AG04449 (cell line): ENCODE measurements around the gene HOXA4.

Experiments used
- CTCF ChIA-PET: fragments of 350-600 bp; formaldehyde crosslinking; extraction: SDS; loops from one replicate; lab custom pipeline; 2021; ENCODE audit warnings: antibody characterized with exemption; lab: Yijun Ruan, JAX
- POLR2A ChIA-PET: fragments of 400-600, 350-600 bp; formaldehyde crosslinking; extraction: SDS; loops from one replicate; lab custom pipeline; 2020; ENCODE audit warnings: antibody characterized with exemption, inconsistent platforms; lab: Yijun Ruan, JAX
- DNase-seq: peaks from one replicate; pipeline ENCODE4 v3.0.0-alpha.2; 2010; ENCODE audit warnings: low read depth, low spot score
- H3K4me3 ChIP-seq: 2 replicates; pipeline ENCODE4 v1.5.1; 2011; ENCODE audit warnings: low read depth, mild to moderate bottlenecking, control low read depth, low read length
- TF ChIP-seq, protein P1 (sequence below): IDR thresholded peaks from one replicate; pipeline ENCODE4 v1.5.1; 2011; ENCODE audit warnings: mild to moderate bottlenecking, moderate library complexity, low read length, control low read depth, inconsistent platforms; ENCODE audit not compliant: insufficient read depth; ENCODE audit errors: missing control alignments

Gene HOXA4

DNA sequence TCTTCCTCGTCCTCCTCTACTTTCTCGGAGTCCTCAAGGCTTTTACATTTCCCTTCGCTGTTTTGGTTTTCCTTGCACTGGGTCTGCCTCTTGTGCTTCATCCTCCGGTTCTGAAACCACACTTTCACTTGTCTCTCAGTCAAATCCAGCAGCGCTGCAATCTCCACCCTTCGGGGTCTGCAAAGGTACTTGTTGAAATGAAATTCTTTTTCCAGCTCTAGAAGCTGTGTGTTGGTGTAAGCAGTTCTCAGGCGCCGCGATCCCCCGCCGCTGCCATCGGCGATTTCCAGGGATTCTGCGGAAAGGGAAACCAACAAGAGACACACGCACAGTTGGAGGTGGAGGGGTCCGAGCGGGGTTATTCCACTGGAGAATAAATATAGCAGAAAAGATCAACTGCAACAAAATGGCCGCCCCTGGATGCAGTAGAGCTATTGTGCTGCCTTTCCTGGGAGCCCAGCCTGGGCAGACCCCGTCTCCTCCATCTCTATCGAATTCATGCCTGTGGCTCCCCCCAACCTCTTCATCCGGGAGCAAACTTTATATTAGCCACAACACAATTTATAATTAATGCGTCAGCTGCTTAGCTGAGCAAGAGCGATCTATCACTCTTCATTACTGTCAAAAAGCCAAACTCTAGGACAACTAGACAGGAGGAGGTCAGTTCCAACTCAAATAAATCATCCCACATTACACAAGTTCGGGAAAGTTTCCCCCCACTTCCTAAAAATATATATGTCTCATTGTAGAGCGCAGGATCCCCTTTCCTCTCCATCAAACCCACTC lies 29.2 kb downstream of the HOXA4 start:
- TF ChIP-seq, protein P1, sequence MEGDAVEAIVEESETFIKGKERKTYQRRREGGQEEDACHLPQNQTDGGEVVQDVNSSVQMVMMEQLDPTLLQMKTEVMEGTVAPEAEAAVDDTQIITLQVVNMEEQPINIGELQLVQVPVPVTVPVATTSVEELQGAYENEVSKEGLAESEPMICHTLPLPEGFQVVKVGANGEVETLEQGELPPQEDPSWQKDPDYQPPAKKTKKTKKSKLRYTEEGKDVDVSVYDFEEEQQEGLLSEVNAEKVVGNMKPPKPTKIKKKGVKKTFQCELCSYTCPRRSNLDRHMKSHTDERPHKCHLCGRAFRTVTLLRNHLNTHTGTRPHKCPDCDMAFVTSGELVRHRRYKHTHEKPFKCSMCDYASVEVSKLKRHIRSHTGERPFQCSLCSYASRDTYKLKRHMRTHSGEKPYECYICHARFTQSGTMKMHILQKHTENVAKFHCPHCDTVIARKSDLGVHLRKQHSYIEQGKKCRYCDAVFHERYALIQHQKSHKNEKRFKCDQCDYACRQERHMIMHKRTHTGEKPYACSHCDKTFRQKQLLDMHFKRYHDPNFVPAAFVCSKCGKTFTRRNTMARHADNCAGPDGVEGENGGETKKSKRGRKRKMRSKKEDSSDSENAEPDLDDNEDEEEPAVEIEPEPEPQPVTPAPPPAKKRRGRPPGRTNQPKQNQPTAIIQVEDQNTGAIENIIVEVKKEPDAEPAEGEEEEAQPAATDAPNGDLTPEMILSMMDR = no peak
- ChIA-PET POLR2A (no interaction called here), CTCF (interaction anchor here (1.7 kb wide), 1 partner anchor 50 kb away, joined by 5 read pairs; no protein-coding TSS in a partner anchor)
- DNase-seq = no peak
- H3K4me3 ChIP-seq = no peak overlapping the region

DNA sequence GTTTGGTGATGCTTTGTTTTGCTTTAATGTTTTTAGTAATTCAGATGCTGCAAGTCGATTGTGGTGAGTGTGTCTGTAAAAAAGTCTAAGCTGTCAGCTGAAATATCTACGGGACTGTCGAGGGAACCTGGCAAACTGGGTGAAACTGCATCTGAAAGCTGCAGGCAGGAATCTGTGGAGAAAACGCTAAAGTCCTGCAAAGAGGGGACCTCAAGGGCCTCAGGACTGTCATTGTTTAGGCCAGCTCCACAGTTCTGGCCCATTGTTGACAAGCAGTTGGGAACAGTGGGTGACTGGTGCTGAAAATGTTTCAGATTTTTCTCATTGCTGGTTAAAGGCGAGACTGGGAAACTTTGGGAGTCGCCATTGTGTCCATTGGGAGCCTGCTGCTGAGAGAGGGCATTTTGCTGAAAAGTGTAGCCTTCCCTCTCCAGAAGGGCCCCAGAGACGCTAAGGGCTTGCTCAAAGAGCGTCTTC lies 29.8 kb downstream of the HOXA4 start:
- ChIA-PET POLR2A (no interaction called here), CTCF (interaction anchor here (1.7 kb wide), 1 partner anchor 50 kb away, joined by 5 read pairs; no protein-coding TSS in a partner anchor)
- TF ChIP-seq, protein P1 = no peak
- H3K4me3 ChIP-seq = no peak overlapping the region
- no peak for DNase-seq

DNA sequence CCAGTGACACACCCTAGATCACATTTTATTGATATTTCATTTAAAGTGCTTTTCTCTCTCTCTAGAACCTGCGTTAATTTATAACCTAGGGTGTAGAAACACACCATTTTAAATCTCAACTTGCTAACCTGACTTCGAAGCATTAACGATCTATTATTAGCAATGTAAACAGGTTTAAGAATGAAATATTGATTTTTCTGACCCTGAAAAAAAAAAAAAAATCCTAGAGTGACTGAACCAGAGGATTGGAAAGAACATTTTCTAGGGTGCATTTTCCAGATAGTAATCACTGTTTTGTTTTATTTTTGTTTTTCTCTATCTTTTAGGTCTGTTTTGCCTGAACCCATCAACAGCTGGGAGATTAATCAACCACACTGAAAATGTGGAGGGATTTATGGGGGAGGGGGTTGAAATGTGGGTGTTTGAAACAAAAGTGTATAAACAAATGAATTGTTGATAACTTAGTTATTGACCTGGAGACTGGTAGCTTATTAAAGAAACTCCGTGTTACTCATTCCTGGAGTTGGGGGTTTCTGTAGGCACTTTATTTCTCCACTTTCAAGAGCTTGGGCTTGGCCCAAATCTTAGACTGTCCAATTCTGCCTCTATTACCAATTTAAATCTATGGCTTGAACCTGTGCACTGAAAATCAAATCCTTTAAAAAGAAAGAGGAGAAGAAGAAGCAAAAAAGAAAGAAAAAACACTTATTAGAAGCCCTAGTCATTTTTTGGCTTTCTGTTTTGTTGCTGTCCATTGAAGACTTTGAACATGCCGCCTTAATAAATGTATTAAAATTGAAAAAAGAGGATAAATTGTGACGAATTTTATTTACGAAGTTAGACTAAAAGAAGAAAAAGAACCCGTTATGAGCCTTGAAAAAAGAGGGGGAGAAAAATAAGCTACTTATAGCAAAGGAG lies 30.8 kb downstream of the HOXA4 start:
- DNase-seq = no peak
- CTCF ChIA-PET = interaction anchor here (1.7 kb wide), 1 partner anchor 51 kb away, joined by 5 read pairs; no protein-coding TSS in a partner anchor
- no peak overlapping the region for H3K4me3 ChIP-seq
- POLR2A ChIA-PET = interaction anchor here (0.7 kb wide), 1 partner anchor 17 kb away, joined by 3 read pairs; no protein-coding TSS in a partner anchor
- TF ChIP-seq, protein P1 = no peak

DNA sequence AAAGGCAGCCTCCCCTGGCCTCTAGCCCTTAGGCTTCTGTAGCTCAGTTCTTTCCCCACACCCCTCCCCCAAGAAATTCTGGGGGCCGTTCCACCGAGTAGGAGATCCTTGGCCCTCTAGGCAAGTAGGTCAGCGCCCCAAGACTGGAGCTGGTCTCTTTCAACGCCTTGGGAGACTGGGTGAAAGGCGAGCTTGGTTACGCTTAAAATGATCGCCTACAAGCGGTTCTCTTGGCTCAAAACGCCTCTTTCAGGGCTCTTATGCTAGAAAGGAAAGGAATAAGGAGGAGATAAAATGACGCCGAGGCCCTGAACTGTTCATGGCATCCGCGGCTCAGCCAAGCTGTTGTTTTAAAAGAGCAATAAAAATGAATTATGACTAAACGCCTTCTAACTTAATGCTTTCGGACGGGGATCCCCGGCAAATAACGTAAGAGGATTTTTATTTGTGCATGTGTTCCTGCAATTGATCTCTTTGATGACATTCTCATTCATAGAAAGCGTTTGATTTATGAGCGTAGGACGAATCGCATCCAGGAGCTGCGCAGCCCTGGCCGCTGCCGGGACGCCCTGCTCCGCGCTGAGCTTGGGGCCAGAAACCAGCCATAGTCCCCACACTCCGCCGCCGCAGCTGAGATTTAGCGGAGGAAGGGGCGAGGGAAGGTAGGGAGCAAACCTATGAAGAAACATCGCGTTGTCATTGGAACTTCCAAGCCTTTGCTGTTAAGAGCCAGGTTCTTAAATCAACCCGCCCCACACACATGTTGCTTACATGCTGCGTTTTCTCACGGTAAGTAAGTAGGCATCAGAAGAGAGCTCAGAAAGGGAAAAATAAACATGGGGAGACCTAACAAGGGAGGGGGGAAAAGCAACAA lies 31.7 kb downstream of the HOXA4 start:
- H3K4me3 ChIP-seq = peak overlapping the region; percentile 48
- ChIA-PET POLR2A (interaction anchor here (0.7 to 0.9 kb wide), 2 partner anchors 18 to 35 kb away, joined by 3 read pairs; no protein-coding TSS in a partner anchor), CTCF (interaction anchor here (0.9 kb wide), 1 partner anchor 33 kb away, joined by 3 read pairs; no protein-coding TSS in a partner anchor)
- DNase-seq = peak; percentile 23
- TF ChIP-seq, protein P1 = no peak

DNA sequence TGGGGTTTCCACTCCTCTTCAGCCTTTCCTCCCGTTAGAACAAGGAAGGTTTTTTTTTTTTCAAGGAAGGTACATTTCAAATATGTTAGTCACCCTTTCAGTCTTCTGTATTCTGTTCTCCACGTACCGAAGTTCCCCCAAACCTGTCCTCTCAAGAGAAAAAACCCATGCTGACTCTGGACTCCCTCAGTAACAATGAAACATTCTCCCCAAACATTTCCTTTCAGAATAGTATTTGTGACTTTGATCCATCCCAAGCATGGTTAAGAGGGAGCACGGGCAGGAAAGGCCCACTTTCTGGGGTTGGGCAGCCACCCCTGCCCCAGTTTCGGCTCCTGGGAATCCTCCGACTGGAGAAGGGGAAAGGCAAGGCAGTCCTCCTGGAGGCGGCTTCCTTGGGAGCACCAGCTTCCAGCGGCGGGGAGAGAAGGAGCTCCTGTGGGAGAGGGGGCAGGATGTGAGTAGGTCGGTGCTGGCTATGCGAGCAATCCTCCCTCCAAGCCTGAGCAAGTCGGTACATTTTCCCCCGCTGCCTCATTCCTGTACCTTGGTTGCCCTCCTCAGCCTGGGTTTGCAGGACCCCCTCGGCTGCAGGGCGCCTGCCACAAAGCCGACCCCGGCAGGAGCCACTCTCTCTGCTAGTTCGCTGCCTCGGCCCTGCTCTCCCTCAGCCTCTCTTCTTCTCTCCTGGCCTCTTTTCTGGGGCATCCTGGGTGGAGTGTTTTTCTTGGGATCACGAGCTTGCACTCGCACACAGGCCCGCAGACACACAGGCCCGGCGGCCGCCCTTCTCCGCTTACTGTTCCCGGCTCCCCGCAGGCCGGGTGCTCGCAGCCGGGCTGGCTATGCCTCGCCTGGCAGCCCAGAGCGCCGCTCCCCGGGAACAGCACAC lies 32.6 kb downstream of the HOXA4 start:
- ChIA-PET POLR2A (interaction anchor here (0.9 kb wide), 1 partner anchor 36 kb away, joined by 3 read pairs; no protein-coding TSS in a partner anchor), CTCF (interaction anchor here (0.9 to 2.6 kb wide), 2 partner anchors 34 to 64 kb away, joined by 3 to 10 read pairs; no protein-coding TSS in a partner anchor)
- DNase-seq = no peak
- TF ChIP-seq, protein P1 = no peak
- H3K4me3 ChIP-seq = peak overlapping the region; percentile 48
